ENCODE data around the gene ZXDC.

ZXDC gene

GRCh38 chr3:126475413-126476114, at the start of gene ZXDC:
Gene ZXDC (minus strand): TSS chr3:126475891. CDS start chr3:126475865, 26 bp downstream.
- ChIA-PET POLR2A (interaction anchor here (0.6 kb wide), 1 partner anchor 147 kb away, joined by 3 read pairs; no protein-coding TSS in a partner anchor), CTCF (interaction anchor here (0.6 to 2.4 kb wide), 9 partner anchors 23 to 1069 kb away, joined by 3 to 7 read pairs (median 3); no protein-coding TSS in a partner anchor)

GRCh38 chr3:126525091-126525852, 49.6 kb upstream of the ZXDC start:
- no peak overlapping the region for H3K4me3 ChIP-seq (ENCODE audit: low read depth, low read length)
- CTCF ChIA-PET = no interaction called here
- no peak for DNase-seq (ENCODE audit: low read depth, low spot score)
- TF ChIP-seq CTCF (IDR thresholded peaks at IDR 0.05; ENCODE audit: insufficient read depth, low read length, missing control alignments) = no peak
- POLR2A ChIA-PET = no interaction called here

More at GRCh38 chr3:126475413-126476114, at the start of gene ZXDC:
- peak within 1 kb of the TSS; percentile 81 for H3K4me3 ChIP-seq (ENCODE audit: low read depth, low read length)
- peak; percentile 24 for DNase-seq (ENCODE audit: low read depth, low spot score)
- peak; percentile 64 for TF ChIP-seq CTCF (IDR thresholded peaks at IDR 0.05; ENCODE audit: insufficient read depth, low read length, missing control alignments)

GRCh38 chr3:126524429-126524988, 48.8 kb upstream of the ZXDC start:
- ChIA-PET POLR2A (no interaction called here), CTCF (interaction anchor here (3.5 kb wide), 1 partner anchor 1022 kb away, joined by 29 read pairs; no protein-coding TSS in a partner anchor)
- TF ChIP-seq CTCF (IDR thresholded peaks at IDR 0.05; ENCODE audit: insufficient read depth, low read length, missing control alignments) = no peak
- H3K4me3 ChIP-seq (ENCODE audit: low read depth, low read length) = peak overlapping the region; percentile 36
- no peak for DNase-seq (ENCODE audit: low read depth, low spot score)

- POLR2A ChIA-PET = no interaction called here
- no peak for DNase-seq (ENCODE audit: low read depth, low spot score)
- no peak for TF ChIP-seq CTCF (IDR thresholded peaks at IDR 0.05; ENCODE audit: insufficient read depth, low read length, missing control alignments)
- CTCF ChIA-PET = interaction anchor here (0.7 to 5.7 kb wide), 12 partner anchors 9 to 1022 kb away, joined by 3 to 68 read pairs (median 10); no protein-coding TSS in a partner anchor
- H3K4me3 ChIP-seq (ENCODE audit: low read depth, low read length) = peak within 1 kb of the TSS; percentile 36
These were observed 48.2 kb upstream of the ZXDC start, which contains the start of gene CHST13 for GRCh38 chr3:126523745-126524428. Gene CHST13 (plus strand): TSS chr3:126524155. CDS start chr3:126524333, 178 bp downstream.

- TF ChIP-seq CTCF (IDR thresholded peaks at IDR 0.05; ENCODE audit: insufficient read depth, low read length, missing control alignments) = peak; percentile 83
- CTCF ChIA-PET = interaction anchor here (0.6 to 5.7 kb wide), 40 partner anchors 9 to 1026 kb away, joined by 3 to 68 read pairs (median 3); partner anchors contain the start of genes C3orf22 and TXNRD3
- DNase-seq (ENCODE audit: low read depth, low spot score) = no peak
- no peak overlapping the region for H3K4me3 ChIP-seq (ENCODE audit: low read depth, low read length)
- POLR2A ChIA-PET = no interaction called here
These were observed 46.7 kb upstream of the ZXDC start for GRCh38 chr3:126522363-126522788.

Data from AG04449 (cell line).